ENCODE measurements around the gene BCLAF3. TPM values are rescaled to one million over a fixed set of nuclear protein-coding genes. Genes with fewer than 3 reads are reported as not detected.

Gene BCLAF3
- total and polyA plus RNA-seq, 2 donors (not counting 3 experiments of a cell fraction or from before 2014, with no cell fraction given) = 5.0 to 5.1 TPM

- dilution Hi-C loops (cut with MboI; ENCODE audit: extremely low pct_ligation_motif_present, low sequenced_read_pairs) = no loop called here
- CTCF ChIA-PET = no interaction called here
- Histone ChIP-seq H3K79me2 (ENCODE audit: control insufficient read depth, insufficient read depth, low read length) (no peaks in the 10 kb centered on the region), H3K4me3 (replicated peaks in 1 of 3; ENCODE audit: insufficient read depth in 1 of 3, low read depth in 1 of 3, low read length in 3 of 3) (no peak overlapping the region), H3K9me3 (replicated peaks; ENCODE audit: control insufficient read depth, insufficient read depth, low read length) (no peaks in the 10 kb centered on the region), H3K9ac (replicated peaks; ENCODE audit: extremely low read depth, insufficient read depth, low read length) (no peak overlapping the region), H3K9me1 (replicated peaks; ENCODE audit: control insufficient read depth, extremely low read depth, insufficient read depth, low read length) (no peaks in the 10 kb centered on the region), H2AFZ (ENCODE audit: low read depth, low read length) (no peak overlapping the region), H3K36me3 (ENCODE audit: control insufficient read depth in 2 of 2, extremely low read depth in 1 of 2, insufficient read depth in 2 of 2, low read length in 2 of 2) (no peaks in the 10 kb centered on the region), H3K4me2 (ENCODE audit: insufficient read depth, low read length) (no peak overlapping the region), H3K4me1 (ENCODE audit: control insufficient read depth, extremely low read depth, insufficient read depth, low read length) (peaks cover 2% of the 10 kb centered on the region), H4K20me1 (replicated peaks; ENCODE audit: control insufficient read depth, extremely low read depth, insufficient read depth, low read length) (no peaks in the 10 kb centered on the region), H3K27me3 (ENCODE audit: control insufficient read depth in 2 of 2, insufficient read depth in 2 of 2, low read length in 2 of 2) (no peaks in the 10 kb centered on the region), H3K27ac (ENCODE audit: insufficient read depth, low read depth, low read length) (no peak overlapping the region)
- BruUV-seq (replicated peaks) = no TSS peak
- no peak for DNase-seq (ENCODE audit: low read depth, low spot score)
- POLR2A ChIA-PET = no interaction called here
- no peak for FAIRE-seq
- intact Hi-C loops (cut with micrococcal nuclease) = no loop called here
- TF ChIP-seq POLR2AphosphoS5 (IDR thresholded peaks at IDR 0.05; ENCODE audit: insufficient read depth, low read depth, low read length) (no peak), FOS (IDR thresholded peaks at IDR 0.05; ENCODE audit: borderline replicate concordance, insufficient read depth, low read length) (no peak), POLR2A (IDR thresholded peaks at IDR 0.05; ENCODE audit: low read depth, low read length) (no peak), MAX (IDR thresholded peaks at IDR 0.05; ENCODE audit: insufficient read depth, insufficient read length) (no peak), EZH2 (IDR thresholded peaks at IDR 0.05; ENCODE audit: borderline replicate concordance, low read depth, low read length, severe bottlenecking) (no peak), CTCF (IDR thresholded peaks at IDR 0.05; ENCODE audit: extremely low read depth in 1 of 2, insufficient read depth in 1 of 2, low read depth in 1 of 2, low read length in 2 of 2) (no peak), GATA2 (IDR thresholded peaks at IDR 0.05; ENCODE audit: insufficient read depth, insufficient read length, low read depth, low read length) (no peak), JUN (IDR thresholded peaks at IDR 0.05; ENCODE audit: borderline replicate concordance, insufficient read depth, insufficient read length, low read depth) (no peak), MYC (IDR thresholded peaks at IDR 0.05; ENCODE audit: low read depth, low read length) (no peak)
Measured at GRCh38 chrX:19956306-19956705, 34.6 kb downstream of the BCLAF3 start.
